ENCODE measurements around the gene ATP6V1A.

DNA sequence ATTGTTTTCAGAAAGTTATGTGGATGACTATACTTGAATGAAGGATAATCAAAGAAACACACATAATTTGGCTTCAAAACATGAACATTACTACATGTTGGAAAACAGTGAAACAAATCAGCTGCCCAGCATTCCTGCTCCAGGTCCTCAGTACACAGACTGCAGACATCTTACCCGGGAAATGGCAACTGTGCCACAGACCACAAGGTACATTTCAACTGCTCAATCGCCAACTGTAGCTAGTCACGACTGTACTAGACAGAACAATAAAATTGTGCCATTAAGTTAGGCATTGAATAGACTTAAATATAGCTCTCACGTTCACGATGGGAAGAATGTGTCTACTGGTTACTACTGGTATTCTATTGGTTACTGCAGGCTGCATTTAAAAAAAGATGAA, 5.7 kb upstream of the ATP6V1A start:
- no peak for TF ChIP-seq CTCF (IDR thresholded peaks at IDR 0.05)
- TF ChIP-seq EP300 (IDR thresholded peaks at IDR 0.05; ENCODE audit: low read depth) = no peak
